ENCODE data around the gene SPATA9. TPM values are rescaled to one million over a fixed set of nuclear protein-coding genes. Genes with fewer than 3 reads are reported as not detected.

The SPATA9 gene
- total and polyA plus RNA-seq, 9 of the 15 experiments (the other 6 are each of a cell fraction or from before 2014, with no cell fraction given) = 0.16 to 5.5 (median 0.39) TPM; not detected in 3

DNA sequence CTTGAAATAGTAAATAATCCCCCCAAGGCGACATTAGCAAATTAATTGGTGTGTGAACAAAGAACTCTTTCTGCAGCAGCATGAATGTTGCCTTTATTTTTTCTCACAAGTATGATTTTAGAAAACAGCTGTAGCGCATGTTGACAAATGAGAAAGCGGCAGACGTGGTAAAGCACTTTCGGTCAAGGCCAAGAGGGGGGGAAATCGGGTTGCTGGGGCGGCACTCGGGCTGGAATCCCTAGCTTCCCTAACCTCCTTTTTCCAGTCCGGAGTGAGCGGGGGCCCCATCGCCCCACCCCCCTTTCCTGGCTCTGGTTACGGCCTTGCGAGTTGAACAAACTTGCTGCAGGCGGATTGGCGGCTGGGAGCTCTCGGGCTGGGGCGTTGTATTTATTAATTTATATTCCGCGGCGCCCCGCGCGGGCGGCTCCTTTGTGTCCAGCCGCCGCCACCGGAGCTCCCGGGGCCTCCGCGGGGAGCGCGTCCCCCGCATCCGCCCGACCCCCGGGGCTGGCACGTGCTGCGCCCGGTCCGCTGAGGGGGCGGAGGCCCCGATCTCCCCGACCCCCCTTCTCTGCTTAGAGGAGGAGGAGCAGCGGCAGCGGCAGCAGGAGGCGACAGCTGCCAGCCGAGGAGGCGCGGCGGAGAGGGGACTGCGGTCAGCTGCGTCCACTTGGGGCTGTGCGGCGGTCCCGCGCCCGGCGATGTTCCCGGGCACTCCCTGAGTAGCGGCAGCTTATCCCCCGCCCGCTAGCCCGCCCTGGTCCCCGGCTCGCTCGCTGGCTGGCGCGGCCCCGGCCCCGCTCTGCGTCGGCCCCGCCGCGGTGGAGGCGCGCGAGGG lies 48.2 kb upstream of the SPATA9 start, which contains the start of gene RHOBTB3 (continued):
- TF ChIP-seq AFF4 (CRISPR knock-in tag; IDR thresholded peaks at IDR 0.05) (no peak), ZNF212 (CRISPR knock-in tag; IDR thresholded peaks at IDR 0.05) (no peak), PHB (CRISPR knock-in tag; IDR thresholded peaks at IDR 0.05) (peak; percentile 5; the same call in 1 of the 2 replicates), RERE (CRISPR knock-in tag; IDR thresholded peaks at IDR 0.05; ENCODE audit: borderline replicate concordance) (no peak), CHD4 (IDR thresholded peaks at IDR 0.05; ENCODE audit: insufficient read depth, insufficient replicate concordance, low read depth, low read length, poor library complexity, severe bottlenecking) (no peak), NFIC (IDR thresholded peaks at IDR 0.05) (no peak), GTF2A2 (tag; IDR thresholded peaks at IDR 0.05) (0 out of 2 replicates have a peak, but pooled peaks have one; percentile 33), SP1 (CRISPR knock-in tag; IDR thresholded peaks at IDR 0.05) (no peak; the same call in 1 of the 2 replicates), MTF1 (CRISPR knock-in tag; IDR thresholded peaks at IDR 0.05; ENCODE audit: borderline replicate concordance) (no peak), TRIM24 (IDR thresholded peaks at IDR 0.05) (no peak), TSC22D4 (tag; IDR thresholded peaks at IDR 0.05) (no peak), ATF3 (IDR thresholded peaks at IDR 0.05) (no peak), ATF3 (CRISPR knock-in tag; conservative IDR thresholded peaks at IDR 0.05) (no peak), THRAP3 (IDR thresholded peaks at IDR 0.05; ENCODE audit: borderline replicate concordance) (no peak), NR2C2 (CRISPR knock-in tag; IDR thresholded peaks at IDR 0.05) (no peak; the same call in 1 of the 2 replicates), NR2C2 (tag; IDR thresholded peaks at IDR 0.05) (peak; percentile 8; the same call in 1 of the 2 replicates)
- TF ChIP-seq, protein P1, sequence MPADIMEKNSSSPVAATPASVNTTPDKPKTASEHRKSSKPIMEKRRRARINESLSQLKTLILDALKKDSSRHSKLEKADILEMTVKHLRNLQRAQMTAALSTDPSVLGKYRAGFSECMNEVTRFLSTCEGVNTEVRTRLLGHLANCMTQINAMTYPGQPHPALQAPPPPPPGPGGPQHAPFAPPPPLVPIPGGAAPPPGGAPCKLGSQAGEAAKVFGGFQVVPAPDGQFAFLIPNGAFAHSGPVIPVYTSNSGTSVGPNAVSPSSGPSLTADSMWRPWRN (IDR thresholded peaks at IDR 0.05; ENCODE audit: low read depth) = no peak; the same call in 1 of the 2 replicates
